GM03348 (cell line): ENCODE measurements around the gene THRA.

Source experiments
- DNase-seq: peaks from one replicate; pipeline ENCODE4 v3.0.0; 2012; ENCODE audit warnings: low spot score

Gene THRA

GRCh38 chr17:40099619-40100418 lies 37.1 kb downstream of the THRA start:
- no peak for DNase-seq

- DNase-seq: no peak
Measured at GRCh38 chr17:40100419-40100668, 37.6 kb downstream of the THRA start, which contains the start of gene NR1D1. Gene NR1D1 (minus strand): TSS chr17:40100589. CDS start chr17:40100094, 495 bp downstream.

- peak; percentile 97 for DNase-seq
Measured at GRCh38 chr17:40100669-40101366, 38.1 kb downstream of the THRA start.

- DNase-seq: no peak
Measured at GRCh38 chr17:40101367-40102210, 38.8 kb downstream of the THRA start.

- no peak for DNase-seq
Measured at GRCh38 chr17:40103071-40103661, 40.4 kb downstream of the THRA start.

- no peak for DNase-seq
Measured at GRCh38 chr17:40103688-40104087, 40.9 kb downstream of the THRA start.

GRCh38 chr17:40104594-40105486 lies 42.1 kb downstream of the THRA start:
- no peak for DNase-seq

GRCh38 chr17:40105861-40106759 lies 43.3 kb downstream of the THRA start:
- DNase-seq: no peak

- no peak for DNase-seq
Measured at GRCh38 chr17:40106760-40107521, 44.2 kb downstream of the THRA start.

GRCh38 chr17:40107522-40108174 lies 44.9 kb downstream of the THRA start:
- DNase-seq: no peak

GRCh38 chr17:40108970-40109824 lies 46.4 kb downstream of the THRA start:
- no peak for DNase-seq

GRCh38 chr17:40110026-40110845 lies 47.5 kb downstream of the THRA start:
- no peak for DNase-seq

GRCh38 chr17:40111221-40112128 lies 48.7 kb downstream of the THRA start:
- DNase-seq: peak; percentile 88

GRCh38 chr17:40112191-40112711 lies 49.5 kb downstream of the THRA start:
- DNase-seq: no peak

- no peak for DNase-seq
Measured at GRCh38 chr17:40112718-40113109, 49.9 kb downstream of the THRA start.
